GM21447 (cell line): ENCODE results near the gene SALL4.
"Not testable (repeated sequence)": the region's sequence is repeated elsewhere in the genome, so short reads cannot be mapped to it uniquely, and the experiment has no call there.

Source experiments
- ATAC-seq: cut with Tn5 transposase; IDR thresholded peaks from one replicate; pipeline ENCODE4 v1.9.1; 2021; ENCODE audit not compliant: unreplicated experiment

The SALL4 gene

GRCh38 chr20:51739722-51740249 lies 62.5 kb downstream of the SALL4 start:
- no peak for ATAC-seq

GRCh38 chr20:51738877-51739447 lies 63.4 kb downstream of the SALL4 start:
- no peak for ATAC-seq

GRCh38 chr20:51738261-51738660 lies 64.1 kb downstream of the SALL4 start:
- not testable (repeated sequence) for ATAC-seq

- no peak for ATAC-seq
Observed at GRCh38 chr20:51736947-51737346, 65.4 kb downstream of the SALL4 start.

GRCh38 chr20:51735728-51736600 lies 66.4 kb downstream of the SALL4 start:
- ATAC-seq = no peak

- ATAC-seq = no peak
Observed at GRCh38 chr20:51734876-51735720, 67.2 kb downstream of the SALL4 start.

- no peak for ATAC-seq
Observed at GRCh38 chr20:51733070-51733469, 69.3 kb downstream of the SALL4 start.
